Effector memory CD4-positive, alpha-beta T cell (primary cell): ENCODE measurements around the gene LAMC2.
"Not testable (repeated sequence)": the region's sequence is repeated elsewhere in the genome, so short reads cannot be mapped to it uniquely, and the experiment has no call there.

ENCODE experiments used
- DNase-seq, 3 donors: peaks; one replicate each; pipeline ENCODE4 v3.0.0-alpha.2; 2020
- H3K27ac ChIP-seq: 2 replicates; pipeline ENCODE4 v1.7.0; 2013; ENCODE audit warnings: mild to moderate bottlenecking, low read length, moderate library complexity; ENCODE audit not compliant: insufficient read depth, poor library complexity, severe bottlenecking
- H3K27me3 ChIP-seq: replicated peaks from 2 replicates; pipeline ENCODE4 v1.7.0; 2013; ENCODE audit warnings: mild to moderate bottlenecking, low read length; ENCODE audit not compliant: insufficient read depth, control insufficient read depth, poor library complexity, severe bottlenecking
- H3K36me3 ChIP-seq: 2 replicates; pipeline ENCODE4 v1.7.0; 2013; ENCODE audit warnings: mild to moderate bottlenecking, low read length, moderate library complexity; ENCODE audit not compliant: control insufficient read depth, insufficient read depth
- H3K4me1 ChIP-seq: 2 replicates; pipeline ENCODE4 v1.7.0; 2013; ENCODE audit warnings: low read length, mild to moderate bottlenecking; ENCODE audit not compliant: control insufficient read depth, insufficient read depth, poor library complexity, severe bottlenecking
- H3K4me3 ChIP-seq: 2 replicates; pipeline ENCODE4 v1.7.0; 2013; ENCODE audit warnings: low read length, low read depth, mild to moderate bottlenecking; ENCODE audit not compliant: insufficient read depth, poor library complexity, severe bottlenecking
- H3K9me3 ChIP-seq: 2 replicates; pipeline ENCODE4 v1.7.0; 2013; ENCODE audit warnings: mild to moderate bottlenecking, low read length, moderate library complexity; ENCODE audit not compliant: control insufficient read depth

Gene LAMC2

GRCh38 chr1:183149273-183149672, 36.8 kb upstream of the LAMC2 start:
- Histone ChIP-seq H3K27me3 (no peaks in the 10 kb centered on the region), H3K27ac (no peak overlapping the region), H3K9me3 (no peaks in the 10 kb centered on the region), H3K36me3 (no peaks in the 10 kb centered on the region), H3K4me1 (no peaks in the 10 kb centered on the region), H3K4me3 (no peak overlapping the region)
- no peak for DNase-seq

GRCh38 chr1:183150032-183150431, 36.0 kb upstream of the LAMC2 start:
- H3K9me3 ChIP-seq = not testable (repeated sequence)

GRCh38 chr1:183150445-183150844, 35.6 kb upstream of the LAMC2 start:
- H3K36me3 ChIP-seq = no peaks in the 10 kb centered on the region
- H3K4me3 ChIP-seq = no peak overlapping the region
- H3K4me1 ChIP-seq = no peaks in the 10 kb centered on the region
- H3K9me3 ChIP-seq = no peaks in the 10 kb centered on the region
- no peak for DNase-seq
- H3K27me3 ChIP-seq = no peaks in the 10 kb centered on the region
- H3K27ac ChIP-seq = no peak overlapping the region

More at GRCh38 chr1:183150032-183150431, 36.0 kb upstream of the LAMC2 start:
- H3K27me3 ChIP-seq, H3K36me3 ChIP-seq, H3K27ac ChIP-seq, H3K4me3 ChIP-seq, DNase-seq, H3K4me1 ChIP-seq: not testable (repeated sequence)

GRCh38 chr1:183152180-183152579, 33.9 kb upstream of the LAMC2 start:
- H3K36me3 ChIP-seq = no peaks in the 10 kb centered on the region
- H3K4me3 ChIP-seq = no peak overlapping the region
- no peaks in the 10 kb centered on the region for H3K9me3 ChIP-seq
- H3K27ac ChIP-seq = no peak overlapping the region
- no peaks in the 10 kb centered on the region for H3K4me1 ChIP-seq
- no peak for DNase-seq
- H3K27me3 ChIP-seq = no peaks in the 10 kb centered on the region

- Histone ChIP-seq H3K27me3 (no peaks in the 10 kb centered on the region), H3K4me1 (no peaks in the 10 kb centered on the region), H3K4me3 (no peak overlapping the region), H3K9me3 (no peaks in the 10 kb centered on the region), H3K36me3 (no peaks in the 10 kb centered on the region), H3K27ac (no peak overlapping the region)
- DNase-seq = no peak
Measured at GRCh38 chr1:183155939-183156338, 30.1 kb upstream of the LAMC2 start.

GRCh38 chr1:183159960-183160359, 26.1 kb upstream of the LAMC2 start:
- no peak for DNase-seq
- Histone ChIP-seq H3K36me3 (no peaks in the 10 kb centered on the region), H3K27me3 (no peaks in the 10 kb centered on the region), H3K27ac (no peak overlapping the region), H3K9me3 (no peaks in the 10 kb centered on the region), H3K4me3 (no peak overlapping the region), H3K4me1 (no peaks in the 10 kb centered on the region)

GRCh38 chr1:183161391-183161790, 24.7 kb upstream of the LAMC2 start:
- no peak overlapping the region for H3K27ac ChIP-seq
- H3K36me3 ChIP-seq = no peaks in the 10 kb centered on the region
- H3K4me3 ChIP-seq = no peak overlapping the region
- no peaks in the 10 kb centered on the region for H3K27me3 ChIP-seq
- no peaks in the 10 kb centered on the region for H3K9me3 ChIP-seq
- DNase-seq = no peak
- no peaks in the 10 kb centered on the region for H3K4me1 ChIP-seq

- H3K36me3 ChIP-seq = no peaks in the 10 kb centered on the region
- H3K4me3 ChIP-seq = no peak overlapping the region
- no peaks in the 10 kb centered on the region for H3K4me1 ChIP-seq
- H3K27me3 ChIP-seq = no peaks in the 10 kb centered on the region
- H3K27ac ChIP-seq = no peak overlapping the region
- H3K9me3 ChIP-seq = no peaks in the 10 kb centered on the region
- no peak for DNase-seq
Measured at GRCh38 chr1:183163316-183163715, 22.7 kb upstream of the LAMC2 start.

GRCh38 chr1:183164340-183164739, 21.7 kb upstream of the LAMC2 start:
- no peaks in the 10 kb centered on the region for H3K36me3 ChIP-seq
- no peak for DNase-seq
- H3K4me1 ChIP-seq = no peaks in the 10 kb centered on the region
- H3K9me3 ChIP-seq = no peaks in the 10 kb centered on the region
- H3K27me3 ChIP-seq = no peaks in the 10 kb centered on the region
- no peak overlapping the region for H3K4me3 ChIP-seq
- H3K27ac ChIP-seq = no peak overlapping the region

GRCh38 chr1:183164963-183165362, 21.1 kb upstream of the LAMC2 start:
- Histone ChIP-seq H3K9me3 (no peaks in the 10 kb centered on the region), H3K4me1 (no peaks in the 10 kb centered on the region), H3K27ac (no peak overlapping the region), H3K36me3 (no peaks in the 10 kb centered on the region), H3K4me3 (no peak overlapping the region), H3K27me3 (no peaks in the 10 kb centered on the region)
- no peak for DNase-seq

- H3K9me3 ChIP-seq = no peaks in the 10 kb centered on the region
- H3K27me3 ChIP-seq = no peaks in the 10 kb centered on the region
- no peaks in the 10 kb centered on the region for H3K4me1 ChIP-seq
- H3K27ac ChIP-seq = no peak overlapping the region
- no peak overlapping the region for H3K4me3 ChIP-seq
- no peak for DNase-seq
- no peaks in the 10 kb centered on the region for H3K36me3 ChIP-seq
Measured at GRCh38 chr1:183165456-183165855, 20.6 kb upstream of the LAMC2 start.
